Measurements from ENCODE around the gene CD99L2.

CD99L2 gene

DNA sequence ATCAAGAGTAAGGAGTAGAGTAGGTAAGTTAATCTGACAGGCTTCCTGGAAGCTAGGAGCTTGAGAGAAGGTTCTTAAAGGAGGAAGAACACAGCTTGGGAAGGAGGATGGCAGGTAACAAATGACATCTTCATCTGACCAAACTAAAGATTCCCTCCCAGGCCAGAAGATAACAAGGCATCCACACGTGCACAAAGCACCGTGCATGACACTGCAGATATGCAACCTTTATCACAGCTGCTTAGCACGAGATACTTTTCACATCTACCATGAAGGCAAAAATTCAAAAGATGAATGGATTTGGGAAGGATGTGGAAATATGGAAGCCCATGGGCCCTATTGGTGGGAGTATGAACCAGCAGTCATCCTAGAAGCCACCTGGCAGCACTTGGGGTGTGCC is 34.3 kb downstream of the CD99L2 start:
- DNase-seq (ENCODE audit: insufficient read length, low spot score) (no peak), FAIRE-seq (no peak)
- TF ChIP-seq SPI1 (IDR thresholded peaks at IDR 0.05; ENCODE audit: low read depth, low read length) (no peak), PAX5 (IDR thresholded peaks at IDR 0.05; ENCODE audit: insufficient read depth, low read length, severe bottlenecking) (no peak), POU2F2 (IDR thresholded peaks at IDR 0.05; ENCODE audit: low read depth, low read length) (no peak), TAF1 (IDR thresholded peaks at IDR 0.05; ENCODE audit: low read depth, low read length) (no peak), POLR2AphosphoS5 (IDR thresholded peaks at IDR 0.05; ENCODE audit: low read depth, low read length) (no peak), POLR2A (IDR thresholded peaks at IDR 0.05; ENCODE audit: low read depth, low read length) (no peak)

DNA sequence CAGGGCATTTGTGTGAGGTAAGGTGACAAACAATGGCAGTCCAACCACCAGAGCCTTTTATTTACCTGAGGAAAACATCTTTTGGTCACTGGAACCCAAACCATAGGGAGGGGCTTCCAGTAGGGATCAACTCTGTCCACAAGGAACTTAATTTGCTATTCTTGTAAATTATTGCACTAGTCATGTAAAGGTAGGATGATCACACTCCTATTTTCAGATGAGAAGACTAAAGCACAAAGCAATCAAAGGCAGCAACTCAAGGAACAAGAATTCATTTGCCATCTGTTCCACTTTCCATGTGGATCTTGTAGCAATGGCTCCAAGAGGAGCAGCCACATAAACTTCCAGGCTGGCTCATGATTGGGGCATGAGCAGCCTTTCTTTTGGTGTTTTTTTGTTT is 35.3 kb downstream of the CD99L2 start:
- no peak for TF ChIP-seq POLR2A (IDR thresholded peaks at IDR 0.05; ENCODE audit: low read depth, low read length)
- TF ChIP-seq POLR2AphosphoS5 (IDR thresholded peaks at IDR 0.05; ENCODE audit: low read depth, low read length): no peak
- no peak for TF ChIP-seq TAF1 (IDR thresholded peaks at IDR 0.05; ENCODE audit: low read depth, low read length)
- no peak for TF ChIP-seq POU2F2 (IDR thresholded peaks at IDR 0.05; ENCODE audit: low read depth, low read length)
- no peak for FAIRE-seq

GRCh38 chrX:150857453-150857852 is 41.0 kb downstream of the CD99L2 start:
- DNase-seq (ENCODE audit: insufficient read length, low spot score) (no peak), FAIRE-seq (no peak)
- TF ChIP-seq PAX5 (IDR thresholded peaks at IDR 0.05; ENCODE audit: insufficient read depth, low read length, severe bottlenecking): no peak
- no peak for TF ChIP-seq TAF1 (IDR thresholded peaks at IDR 0.05; ENCODE audit: low read depth, low read length)
- TF ChIP-seq POLR2A (IDR thresholded peaks at IDR 0.05; ENCODE audit: low read depth, low read length): no peak
- no peak for TF ChIP-seq SPI1 (IDR thresholded peaks at IDR 0.05; ENCODE audit: low read depth, low read length)
- TF ChIP-seq POLR2AphosphoS5 (IDR thresholded peaks at IDR 0.05; ENCODE audit: low read depth, low read length): no peak
- no peak for TF ChIP-seq POU2F2 (IDR thresholded peaks at IDR 0.05; ENCODE audit: low read depth, low read length)

More for the DNA sequence above, 35.3 kb downstream of the CD99L2 start:
- no peak for DNase-seq (ENCODE audit: insufficient read length, low spot score)

- TF ChIP-seq SPI1 (IDR thresholded peaks at IDR 0.05; ENCODE audit: low read depth, low read length): no peak
- no peak for TF ChIP-seq TAF1 (IDR thresholded peaks at IDR 0.05; ENCODE audit: low read depth, low read length)
- no peak for TF ChIP-seq POLR2AphosphoS5 (IDR thresholded peaks at IDR 0.05; ENCODE audit: low read depth, low read length)
- no peak for TF ChIP-seq POLR2A (IDR thresholded peaks at IDR 0.05; ENCODE audit: low read depth, low read length)
- no peak for TF ChIP-seq PAX5 (IDR thresholded peaks at IDR 0.05; ENCODE audit: insufficient read depth, low read length, severe bottlenecking)
- TF ChIP-seq POU2F2 (IDR thresholded peaks at IDR 0.05; ENCODE audit: low read depth, low read length): no peak
- no peak for FAIRE-seq
- no peak for DNase-seq (ENCODE audit: insufficient read length, low spot score)
Measured at GRCh38 chrX:150856785-150857184, 41.7 kb downstream of the CD99L2 start.

- DNase-seq (ENCODE audit: insufficient read length, low spot score) (no peak), FAIRE-seq (no peak)
- no peak for TF ChIP-seq POLR2A (IDR thresholded peaks at IDR 0.05; ENCODE audit: low read depth, low read length)
- TF ChIP-seq POU2F2 (IDR thresholded peaks at IDR 0.05; ENCODE audit: low read depth, low read length): no peak
- TF ChIP-seq SPI1 (IDR thresholded peaks at IDR 0.05; ENCODE audit: low read depth, low read length): no peak
Measured at GRCh38 chrX:150856101-150856500, 42.4 kb downstream of the CD99L2 start.

DNA sequence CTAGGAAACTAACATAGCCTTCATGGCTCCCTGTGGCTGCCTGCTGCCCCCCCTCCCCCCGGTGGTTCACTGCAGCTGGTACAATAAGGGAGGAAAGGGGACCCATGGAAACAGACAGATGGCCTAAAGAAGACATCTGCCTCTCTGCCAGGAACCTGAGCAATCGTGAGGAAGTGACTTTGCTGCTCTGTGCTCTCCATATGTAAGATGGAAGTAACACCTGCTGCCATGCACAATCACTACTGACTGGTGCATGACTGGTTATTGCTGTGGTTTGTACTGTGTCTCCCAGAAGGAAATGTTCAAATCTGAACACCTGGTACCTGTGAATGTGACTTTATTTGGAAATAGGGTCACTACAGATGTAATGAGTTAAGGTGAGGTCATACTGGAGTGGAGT is 43.6 kb downstream of the CD99L2 start:
- no peak for DNase-seq (ENCODE audit: insufficient read length, low spot score)
- TF ChIP-seq POLR2AphosphoS5 (IDR thresholded peaks at IDR 0.05; ENCODE audit: low read depth, low read length): no peak
- no peak for TF ChIP-seq POU2F2 (IDR thresholded peaks at IDR 0.05; ENCODE audit: low read depth, low read length)
- no peak for TF ChIP-seq TAF1 (IDR thresholded peaks at IDR 0.05; ENCODE audit: low read depth, low read length)
- no peak for TF ChIP-seq POLR2A (IDR thresholded peaks at IDR 0.05; ENCODE audit: low read depth, low read length)
- no peak for TF ChIP-seq SPI1 (IDR thresholded peaks at IDR 0.05; ENCODE audit: low read depth, low read length)
- no peak for TF ChIP-seq PAX5 (IDR thresholded peaks at IDR 0.05; ENCODE audit: insufficient read depth, low read length, severe bottlenecking)
- peak; percentile 60 for FAIRE-seq

GRCh38 chrX:150849996-150850720 is 48.3 kb downstream of the CD99L2 start:
- TF ChIP-seq SPI1 (IDR thresholded peaks at IDR 0.05; ENCODE audit: low read depth, low read length): no peak
- TF ChIP-seq POU2F2 (IDR thresholded peaks at IDR 0.05; ENCODE audit: low read depth, low read length): no peak
- TF ChIP-seq POLR2AphosphoS5 (IDR thresholded peaks at IDR 0.05; ENCODE audit: low read depth, low read length): no peak
- TF ChIP-seq PAX5 (IDR thresholded peaks at IDR 0.05; ENCODE audit: insufficient read depth, low read length, severe bottlenecking): no peak
- TF ChIP-seq POLR2A (IDR thresholded peaks at IDR 0.05; ENCODE audit: low read depth, low read length): no peak
- no peak for TF ChIP-seq TAF1 (IDR thresholded peaks at IDR 0.05; ENCODE audit: low read depth, low read length)
- FAIRE-seq: no peak
- no peak for DNase-seq (ENCODE audit: insufficient read length, low spot score)

GRCh38 chrX:150849486-150849885 is 49.0 kb downstream of the CD99L2 start:
- TF ChIP-seq TAF1 (IDR thresholded peaks at IDR 0.05; ENCODE audit: low read depth, low read length): no peak
- TF ChIP-seq POLR2AphosphoS5 (IDR thresholded peaks at IDR 0.05; ENCODE audit: low read depth, low read length): no peak
- no peak for TF ChIP-seq POU2F2 (IDR thresholded peaks at IDR 0.05; ENCODE audit: low read depth, low read length)
- TF ChIP-seq PAX5 (IDR thresholded peaks at IDR 0.05; ENCODE audit: insufficient read depth, low read length, severe bottlenecking): no peak
- no peak for TF ChIP-seq SPI1 (IDR thresholded peaks at IDR 0.05; ENCODE audit: low read depth, low read length)
- no peak for TF ChIP-seq POLR2A (IDR thresholded peaks at IDR 0.05; ENCODE audit: low read depth, low read length)
- DNase-seq (ENCODE audit: insufficient read length, low spot score) (no peak), FAIRE-seq (peak; percentile 92)

- peak; percentile 67 for FAIRE-seq
- TF ChIP-seq PAX5 (IDR thresholded peaks at IDR 0.05; ENCODE audit: insufficient read depth, low read length, severe bottlenecking): no peak
- TF ChIP-seq POLR2A (IDR thresholded peaks at IDR 0.05; ENCODE audit: low read depth, low read length): no peak
- TF ChIP-seq SPI1 (IDR thresholded peaks at IDR 0.05; ENCODE audit: low read depth, low read length): no peak
- TF ChIP-seq POLR2AphosphoS5 (IDR thresholded peaks at IDR 0.05; ENCODE audit: low read depth, low read length): no peak
- TF ChIP-seq TAF1 (IDR thresholded peaks at IDR 0.05; ENCODE audit: low read depth, low read length): no peak
- TF ChIP-seq POU2F2 (IDR thresholded peaks at IDR 0.05; ENCODE audit: low read depth, low read length): no peak
- DNase-seq (ENCODE audit: insufficient read length, low spot score): no peak
Measured at GRCh38 chrX:150848914-150849365, 49.5 kb downstream of the CD99L2 start.

DNA sequence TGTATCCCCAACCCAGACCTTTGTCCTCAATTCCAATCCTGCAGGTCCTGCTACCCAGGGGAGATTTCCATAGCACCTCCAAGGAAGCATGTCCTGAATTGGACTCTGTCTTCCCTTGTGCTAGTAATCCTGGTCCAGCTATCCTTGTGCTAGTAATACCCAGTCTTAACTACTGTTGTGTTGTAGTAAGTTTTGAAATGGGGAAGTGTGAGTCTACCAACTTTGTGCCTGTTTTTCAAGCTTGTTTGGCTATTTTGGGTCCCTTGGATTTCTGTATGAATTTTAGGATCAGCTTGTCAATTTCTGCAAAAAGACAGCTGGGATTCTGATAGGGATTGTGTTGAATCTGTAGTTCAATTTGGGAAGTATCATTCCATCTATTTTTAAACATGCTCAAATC is 51.4 kb downstream of the CD99L2 start:
- peak; percentile 71 for TF ChIP-seq SPI1 (IDR thresholded peaks at IDR 0.05; ENCODE audit: low read depth, low read length)
- TF ChIP-seq POU2F2 (IDR thresholded peaks at IDR 0.05; ENCODE audit: low read depth, low read length): no peak
- FAIRE-seq (no peak), DNase-seq (ENCODE audit: insufficient read length, low spot score) (no peak)
